Activated CD4-positive, alpha-beta T cell treated with anti-CD3 and anti-CD28 coated beads, Interleukin-2, Interleukin-4, amounts not matched to agents 100 ng/mL and 50 ng/mL, durations not matched to agents 16 hours and 8 hours (primary cell): ENCODE data around the gene FOXRED1.
"Not testable (repeated sequence)": the region's sequence is repeated elsewhere in the genome, so short reads cannot be mapped to it uniquely, and the experiment has no call there.

ENCODE experiments used
- DNase-seq: peaks from one replicate; pipeline ENCODE4 v3.0.0-alpha.2; 2020; ENCODE audit warnings: low spot score

Gene FOXRED1

DNA sequence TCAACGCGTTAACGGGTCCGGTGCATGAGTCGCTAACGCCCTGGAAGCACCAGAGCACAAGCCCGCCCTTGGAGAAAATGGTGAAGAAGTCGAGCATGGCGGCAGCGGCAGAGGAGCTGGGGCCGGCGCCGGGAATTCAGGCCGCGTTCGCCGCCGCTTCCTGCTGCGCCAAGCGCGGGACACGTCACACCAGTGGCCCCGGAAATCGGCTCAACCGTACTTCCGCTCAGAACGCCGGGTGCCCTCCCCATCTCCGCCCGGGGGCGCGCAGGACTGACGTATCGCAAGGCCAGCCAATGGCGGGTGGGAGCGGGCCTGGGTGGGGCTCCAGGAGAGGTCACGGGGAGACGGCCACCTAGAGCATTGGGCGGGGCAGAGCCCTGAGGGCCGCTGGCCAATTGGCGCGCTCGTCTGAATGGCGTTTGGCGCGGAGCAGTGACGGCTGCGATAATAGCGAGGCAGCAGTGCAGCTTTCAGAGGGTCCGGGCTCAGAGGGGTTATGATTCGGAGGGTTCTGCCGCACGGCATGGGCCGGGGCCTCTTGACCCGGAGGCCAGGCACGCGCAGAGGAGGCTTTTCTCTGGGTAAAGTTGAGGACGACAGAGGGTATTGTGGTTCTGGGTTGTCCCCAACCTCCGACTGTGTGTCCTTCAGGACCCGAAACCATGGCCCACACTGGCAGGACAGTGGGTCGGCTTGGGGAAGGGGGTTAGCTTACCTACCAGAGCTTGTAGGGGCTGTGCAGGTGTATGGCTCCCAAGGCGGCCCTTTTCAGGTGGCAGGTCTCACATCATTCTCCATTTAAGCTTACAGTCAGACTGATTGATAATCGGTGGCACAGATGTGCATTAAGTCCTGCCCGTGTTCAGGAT is at the start of gene FOXRED1, which contains the start of gene SRPRA:
FOXRED1 (plus strand) TSS at position 447 of the 872 bp plus-strand sequence; CDS start at position 500, 53 bp downstream.
SRPRA (minus strand) TSS at position 188 of the 872 bp plus-strand sequence; CDS start at position 97, 91 bp downstream.
- peak; percentile 100 for DNase-seq

DNA sequence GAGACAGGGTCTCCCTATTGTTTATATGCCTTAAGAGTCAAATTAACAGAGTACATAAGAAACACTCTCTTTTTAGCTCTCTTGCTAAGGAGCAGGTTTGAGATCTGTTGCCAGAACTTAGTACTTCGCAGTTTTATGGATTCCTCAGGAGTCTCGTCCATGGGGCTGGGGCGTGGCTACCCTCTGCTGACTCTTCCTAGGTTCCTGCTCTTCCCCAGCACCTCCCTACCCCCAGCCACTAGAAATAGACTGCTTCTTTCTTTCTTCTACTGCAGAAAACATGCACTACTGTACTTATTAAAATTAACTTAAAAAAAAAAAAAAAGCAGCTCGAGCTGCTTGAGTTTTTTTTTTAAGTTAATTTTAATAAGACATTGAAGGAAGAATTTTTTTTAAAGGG is 49.4 kb upstream of the FOXRED1 start:
- no peak for DNase-seq

DNA sequence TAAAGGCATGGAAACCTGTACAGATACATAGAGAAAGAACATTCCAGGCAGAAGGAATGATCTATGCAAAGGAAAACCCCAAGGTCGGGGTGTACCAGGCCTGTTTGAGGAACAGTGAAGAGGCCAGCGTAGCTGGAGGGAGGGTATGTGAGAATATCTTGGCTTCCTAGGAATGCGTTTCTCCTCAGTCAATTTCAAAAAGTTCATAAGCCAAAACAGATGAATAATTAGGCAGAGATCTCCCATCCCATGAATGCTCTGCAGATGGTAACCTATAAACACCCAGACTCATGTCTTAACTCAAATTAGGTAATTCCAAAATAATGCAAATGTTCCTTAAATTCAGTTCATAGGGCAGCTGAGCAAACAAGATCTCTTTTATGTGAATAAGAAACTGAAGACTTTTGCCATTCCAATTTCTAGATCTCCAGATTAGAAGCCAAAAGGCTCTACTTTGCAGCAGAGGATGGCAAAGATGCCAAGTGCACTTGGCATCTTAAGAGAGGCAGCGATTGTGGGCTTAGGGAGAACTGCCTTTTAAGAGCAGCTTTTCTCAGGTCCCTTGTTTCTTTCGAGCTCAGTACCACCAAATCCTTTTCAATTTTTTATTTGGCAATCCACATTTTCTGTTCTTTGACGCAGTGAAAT is 44.2 kb upstream of the FOXRED1 start:
- DNase-seq: no peak

DNA sequence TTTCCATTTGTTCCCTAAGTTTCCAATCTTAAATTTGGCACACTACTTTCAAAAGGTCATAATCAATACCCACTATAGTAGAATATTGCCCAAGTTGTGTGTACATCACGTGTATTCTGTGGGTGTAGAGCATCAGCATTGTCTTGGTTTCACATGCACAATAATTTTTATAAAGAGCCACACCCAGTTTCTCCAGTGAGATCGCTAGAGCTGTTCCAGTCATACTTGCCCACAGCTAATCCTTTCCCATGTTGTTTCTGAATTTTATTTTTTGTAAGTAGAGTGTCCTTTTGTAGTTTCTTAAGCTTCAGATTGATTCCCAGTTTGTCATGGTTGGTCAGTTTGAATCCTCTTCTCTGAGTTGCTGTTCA is 43.7 kb upstream of the FOXRED1 start:
- DNase-seq: no peak

DNA sequence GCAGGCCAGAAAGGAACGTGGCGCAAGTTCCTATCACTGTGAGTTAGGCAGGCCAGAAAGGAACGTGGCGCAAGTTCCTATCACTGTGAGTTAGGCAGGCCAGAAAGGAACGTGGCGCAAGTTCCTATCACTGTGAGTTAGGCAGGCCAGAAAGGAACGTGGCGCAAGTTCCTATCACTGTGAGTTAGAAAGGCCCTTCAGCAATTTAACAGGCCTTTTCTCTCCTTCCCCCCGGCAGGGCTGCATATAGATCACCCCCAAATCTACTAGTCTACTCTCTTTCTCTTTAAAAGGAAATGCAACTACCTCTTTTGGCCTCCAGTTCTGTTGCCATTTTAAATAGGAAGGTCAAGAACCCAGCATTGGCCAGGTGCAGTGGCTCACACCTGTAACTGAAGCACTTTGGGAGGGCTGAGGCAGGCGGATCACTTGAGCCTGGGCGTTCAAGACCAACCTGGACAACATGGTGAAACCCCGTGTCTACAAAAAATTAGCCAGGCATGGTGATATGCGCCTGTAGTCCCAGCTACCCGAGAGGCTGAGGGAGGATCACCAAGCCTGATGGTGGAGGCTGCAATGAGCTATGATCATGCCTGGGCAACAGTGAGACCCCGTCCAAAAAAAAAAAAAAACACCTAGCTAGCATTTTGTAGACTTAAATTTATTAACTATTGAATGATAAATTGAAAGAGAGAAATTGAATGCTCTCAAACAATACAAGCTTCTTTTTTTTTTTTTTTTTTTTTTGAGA is 42.4 kb upstream of the FOXRED1 start:
- no peak for DNase-seq

DNA sequence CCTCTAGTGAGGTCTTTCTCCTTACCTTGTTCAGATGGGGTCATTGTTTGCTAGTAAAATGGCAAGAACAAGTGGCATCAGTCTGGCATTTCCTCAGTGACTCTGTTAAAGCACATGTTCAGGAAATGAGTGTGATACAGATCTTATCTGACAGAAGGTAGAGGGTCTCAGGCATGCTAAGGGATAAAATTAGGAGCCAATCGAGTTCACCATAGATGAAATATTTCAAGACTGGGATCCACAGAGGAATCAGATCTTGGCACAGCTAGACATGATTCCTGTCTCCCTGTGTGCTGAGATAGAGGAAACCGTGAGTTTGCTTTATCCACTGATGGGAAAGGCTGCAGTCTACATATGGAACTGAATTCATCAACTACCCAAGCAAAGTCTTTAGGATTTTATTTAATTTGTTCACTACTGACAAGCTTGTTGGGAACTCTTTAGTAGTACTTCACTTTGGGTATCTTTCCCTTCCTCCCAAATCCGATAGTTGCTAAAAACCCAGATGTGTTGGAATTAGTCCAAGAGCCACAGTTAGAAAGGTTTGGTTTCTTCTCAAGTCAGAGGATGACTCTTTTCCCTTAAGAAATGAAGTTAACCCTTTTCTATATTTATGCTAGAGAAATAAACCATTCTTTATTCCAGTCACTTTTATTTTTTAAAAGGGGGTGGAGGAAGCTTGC is 39.0 kb upstream of the FOXRED1 start:
- no peak for DNase-seq

DNA sequence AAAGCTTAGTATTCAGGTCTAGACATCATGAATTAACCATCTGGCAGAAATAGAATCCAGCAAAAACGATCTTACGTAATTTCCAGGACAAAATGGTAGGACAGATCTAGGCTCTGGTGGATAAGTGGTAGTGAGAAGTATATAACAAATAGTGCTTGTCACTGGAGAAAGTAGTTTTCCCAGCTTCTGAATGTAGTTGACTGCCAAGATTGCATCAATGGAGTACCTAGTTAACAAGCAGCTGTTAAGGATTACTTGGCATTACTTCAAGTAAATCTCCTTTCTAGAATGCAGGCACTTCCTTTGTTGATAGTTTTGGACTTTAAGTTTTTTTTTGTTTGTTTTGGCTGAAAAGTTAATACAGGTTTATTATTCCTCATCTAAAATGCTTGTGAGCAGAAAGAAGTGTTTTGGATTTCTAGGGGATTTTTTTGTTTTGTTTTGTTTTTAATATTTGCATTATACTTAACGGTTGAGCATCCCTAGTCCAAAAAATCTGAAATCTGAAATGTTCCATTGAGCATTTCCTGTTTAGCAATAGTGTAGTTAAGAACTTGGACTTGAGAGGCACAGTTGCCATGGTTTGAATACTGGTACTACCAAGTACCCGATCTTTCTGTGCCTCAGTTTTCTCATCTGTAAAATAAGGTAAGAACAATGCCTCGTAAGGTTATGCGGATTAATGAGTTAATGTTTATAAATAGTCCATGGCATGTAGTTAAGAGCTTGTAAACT is 37.1 kb upstream of the FOXRED1 start:
- DNase-seq: no peak

DNA sequence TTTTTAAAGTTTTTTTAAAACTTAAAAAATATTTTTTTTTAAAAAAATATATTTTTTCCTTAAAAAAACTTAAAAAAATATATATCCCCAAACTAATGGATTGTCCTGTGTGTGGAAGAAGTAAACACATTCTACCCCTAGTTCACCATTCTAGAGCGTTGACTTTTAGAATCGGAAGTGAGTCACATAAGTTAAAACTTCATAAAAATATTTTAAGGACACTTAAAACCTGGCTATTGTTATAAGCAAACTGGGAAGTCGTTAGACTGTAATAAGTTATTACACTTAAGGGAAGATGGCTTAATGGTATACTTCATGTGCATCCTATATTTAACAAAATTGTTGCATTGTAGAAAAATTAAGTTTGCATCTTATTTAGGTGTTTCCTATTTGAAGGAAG is 36.3 kb upstream of the FOXRED1 start:
- no peak for DNase-seq

DNA sequence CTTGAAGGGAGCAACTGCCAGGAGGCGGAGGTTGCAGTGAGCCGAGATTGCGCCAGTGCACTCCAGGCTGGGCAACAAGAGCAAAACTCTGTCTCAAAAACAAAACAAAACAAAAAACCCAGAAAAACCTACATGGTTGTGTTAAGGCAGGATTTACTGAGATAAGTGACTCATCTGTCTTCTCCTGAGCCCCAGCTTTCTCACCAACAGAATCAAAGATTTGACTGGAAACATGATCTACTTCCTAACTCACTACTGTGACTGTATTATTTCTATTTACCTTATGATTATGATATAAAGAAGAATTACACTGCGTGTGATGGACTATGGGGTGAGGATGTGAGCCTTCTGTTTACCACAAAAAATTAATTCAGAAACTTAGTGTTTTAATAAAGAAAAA is 35.6 kb upstream of the FOXRED1 start:
- DNase-seq: no peak

DNA sequence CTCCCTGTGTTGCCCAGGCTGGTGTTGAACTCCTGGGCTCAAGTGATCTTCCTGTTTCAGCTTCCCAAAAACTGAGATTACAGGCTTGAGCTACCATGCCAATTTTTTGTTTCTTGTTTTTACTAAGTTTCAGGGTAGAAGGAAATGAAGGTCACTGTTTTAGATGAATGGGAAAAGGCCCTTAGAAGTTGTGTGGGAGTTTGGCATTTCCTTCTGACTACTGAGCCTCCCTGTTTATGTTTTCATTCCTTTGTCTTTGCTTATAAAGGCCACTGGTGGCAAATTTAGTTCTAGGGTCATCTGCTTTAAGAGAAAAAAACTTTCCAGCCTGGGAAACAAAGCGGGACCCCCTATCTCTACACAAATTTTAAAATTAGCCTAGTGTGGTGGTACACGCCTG is 22.3 kb upstream of the FOXRED1 start:
- no peak for DNase-seq

DNA sequence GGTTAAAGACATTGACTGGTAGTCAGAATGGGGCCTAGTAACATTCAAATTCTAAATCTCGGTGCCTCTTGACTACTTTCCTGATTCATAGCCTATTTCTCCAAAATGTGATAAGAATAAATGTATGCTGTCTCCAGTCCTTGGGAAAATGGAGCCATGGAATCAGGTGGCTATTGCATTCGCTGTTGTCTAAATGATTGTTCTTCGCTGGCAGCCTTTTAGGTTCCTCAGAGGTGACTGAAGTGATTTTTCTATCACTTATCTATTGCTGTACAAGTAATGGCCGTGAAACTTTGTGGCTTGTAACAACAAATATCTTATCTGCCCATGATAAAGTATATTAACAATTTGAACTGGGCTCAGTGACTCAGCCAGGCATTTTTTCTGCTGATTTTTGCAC is 15.7 kb upstream of the FOXRED1 start:
- DNase-seq: no peak

DNA sequence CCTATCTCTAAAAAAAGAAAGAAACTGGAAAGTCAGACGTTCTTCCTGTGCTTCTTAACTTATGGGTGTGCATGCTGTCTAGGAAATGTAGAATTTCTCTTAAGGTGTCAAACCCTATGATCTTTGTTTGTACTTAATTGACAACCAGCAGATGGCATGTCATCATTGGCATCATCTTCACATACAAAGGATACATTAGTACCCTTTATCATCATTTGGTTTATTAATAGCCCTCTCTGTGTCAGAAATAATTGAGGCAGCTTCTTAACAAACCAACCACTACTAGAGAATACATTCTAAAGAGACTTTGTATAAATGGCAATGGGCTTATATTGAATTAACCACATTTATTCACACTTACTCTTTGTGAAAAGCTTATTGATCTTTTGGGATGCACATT is 14.1 kb upstream of the FOXRED1 start:
- DNase-seq: no peak

DNA sequence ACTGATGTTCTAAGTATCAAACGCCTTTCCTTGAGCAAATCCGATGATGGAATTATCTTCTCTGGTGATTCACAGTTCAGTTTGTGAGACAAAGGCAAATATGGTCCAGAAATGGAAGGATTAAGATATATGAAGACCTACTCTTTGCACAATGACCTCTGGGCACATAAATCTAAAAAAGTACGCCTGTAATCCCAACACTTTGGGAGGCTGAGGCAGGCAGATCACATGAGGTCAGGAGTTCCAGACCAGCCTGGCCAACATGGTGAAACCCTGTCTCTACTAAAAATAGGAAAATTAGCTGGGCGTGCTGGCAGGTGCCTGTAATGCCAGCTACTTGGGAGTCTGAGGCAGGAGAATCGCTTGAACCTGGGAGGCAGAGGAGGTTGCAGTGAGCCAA is 13.4 kb upstream of the FOXRED1 start:
- DNase-seq: not testable (repeated sequence)

DNA sequence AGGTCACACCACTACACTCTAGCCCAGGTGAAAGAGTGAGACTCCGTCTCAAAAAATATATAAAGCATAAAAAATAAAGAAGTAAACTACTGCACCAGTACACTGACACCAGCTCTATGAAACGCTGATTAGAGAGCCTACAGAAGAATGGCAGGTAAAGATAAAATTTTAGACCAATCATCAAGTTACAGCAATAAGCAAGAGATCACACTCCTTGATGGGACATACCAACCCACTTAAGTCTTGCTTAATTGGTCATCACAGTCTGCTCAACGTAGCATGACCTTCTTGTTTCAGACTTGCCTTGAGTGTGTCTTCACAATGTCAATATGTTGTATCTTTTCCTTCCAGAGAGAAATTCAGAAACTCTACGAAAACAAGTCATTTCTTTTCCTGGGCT is 12.7 kb upstream of the FOXRED1 start:
- DNase-seq: no peak

DNA sequence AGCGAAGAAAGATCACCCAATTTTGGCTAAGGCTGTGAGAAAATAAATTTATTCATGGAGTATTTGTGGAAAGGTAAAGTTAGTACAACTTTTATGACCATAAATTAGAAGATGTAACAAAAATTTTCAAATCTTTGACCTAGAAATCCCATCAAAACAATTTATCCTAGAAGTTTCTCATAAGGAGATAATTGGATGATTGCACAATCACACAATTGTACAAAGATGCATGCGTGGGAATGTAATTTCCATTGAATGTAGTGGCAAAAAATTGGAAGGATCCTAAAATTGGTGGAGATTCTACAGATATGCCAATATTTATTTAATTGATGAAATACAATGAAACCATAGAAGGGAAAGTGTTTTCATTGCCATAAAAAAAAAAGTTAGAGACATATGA is 11.8 kb upstream of the FOXRED1 start:
- DNase-seq: no peak

DNA sequence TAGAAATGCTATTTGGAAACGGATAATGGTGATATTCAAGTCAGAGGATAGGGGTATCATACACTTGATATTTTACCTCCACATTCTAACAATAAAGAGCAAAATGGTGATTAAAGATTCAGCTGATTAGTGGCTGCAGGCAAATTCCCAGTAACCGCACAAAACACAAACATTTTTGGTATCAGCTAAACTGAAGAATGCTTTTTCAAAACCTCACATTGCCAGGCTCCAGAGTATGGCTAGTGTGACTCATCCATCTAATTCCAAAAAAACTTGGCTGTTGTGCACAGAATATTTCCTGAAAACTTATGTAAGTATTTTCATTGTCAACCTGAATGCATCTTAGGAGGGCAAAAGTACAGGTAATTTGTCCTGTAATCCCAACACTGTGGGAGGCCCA is 11.2 kb upstream of the FOXRED1 start:
- no peak for DNase-seq

DNA sequence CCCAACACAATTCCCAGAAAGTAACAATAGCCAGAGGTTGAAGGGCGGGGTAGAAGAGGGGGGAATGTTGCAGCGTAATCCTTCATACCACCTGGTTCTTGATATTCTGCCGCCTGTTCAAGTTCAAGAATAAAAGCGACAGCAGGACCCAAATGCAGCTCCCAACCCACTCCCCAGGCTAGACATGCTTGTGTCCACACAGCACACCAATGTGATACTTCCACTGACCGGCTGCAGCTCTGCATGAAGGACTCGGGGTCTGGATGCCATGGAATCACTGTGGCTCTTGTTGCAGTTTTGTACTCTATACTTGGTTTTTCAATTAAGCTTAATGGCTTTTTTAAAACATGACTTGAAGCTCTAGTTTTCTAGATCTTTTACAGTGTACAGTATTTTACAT is 6.7 kb upstream of the FOXRED1 start:
- DNase-seq: no peak

DNA sequence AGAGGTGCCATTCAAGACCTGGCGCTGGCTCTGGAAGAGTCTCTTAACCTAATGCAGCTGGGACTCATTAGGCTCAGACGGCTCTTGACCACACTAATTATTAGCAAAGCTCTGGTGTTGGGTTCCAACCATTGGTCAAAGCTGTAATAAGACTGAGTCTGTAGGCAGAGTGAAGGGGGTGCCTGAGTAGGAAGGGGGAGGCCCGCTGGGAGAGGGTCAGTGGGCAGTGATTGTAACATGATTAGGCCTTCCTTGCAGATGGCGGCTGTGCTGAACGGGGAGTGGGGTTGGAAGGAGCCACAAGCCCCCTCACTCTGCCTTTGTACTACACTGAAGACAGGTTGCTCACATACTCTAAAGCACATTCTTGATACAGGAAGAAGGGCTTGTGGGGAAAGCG is 5.5 kb upstream of the FOXRED1 start:
- no peak for DNase-seq

DNA sequence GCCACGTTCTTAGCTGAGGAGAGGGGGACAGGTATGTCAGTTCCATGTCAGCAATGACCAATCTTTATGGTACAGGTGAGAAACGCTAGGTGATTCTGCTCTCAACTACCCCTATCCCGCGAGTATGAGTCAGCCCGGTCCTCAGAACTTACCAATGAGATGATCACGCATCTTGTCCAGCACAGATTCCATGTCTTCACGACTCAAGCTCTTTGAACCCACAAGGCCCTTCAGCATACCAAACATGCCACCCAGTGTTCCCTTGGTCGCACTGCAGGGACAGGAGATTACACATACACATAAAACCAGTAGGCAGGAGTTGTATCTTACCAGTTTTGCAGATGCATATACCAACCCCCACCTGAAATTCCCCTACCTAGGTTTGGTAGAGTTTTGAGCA is 3.1 kb upstream of the FOXRED1 start:
- DNase-seq: no peak

DNA sequence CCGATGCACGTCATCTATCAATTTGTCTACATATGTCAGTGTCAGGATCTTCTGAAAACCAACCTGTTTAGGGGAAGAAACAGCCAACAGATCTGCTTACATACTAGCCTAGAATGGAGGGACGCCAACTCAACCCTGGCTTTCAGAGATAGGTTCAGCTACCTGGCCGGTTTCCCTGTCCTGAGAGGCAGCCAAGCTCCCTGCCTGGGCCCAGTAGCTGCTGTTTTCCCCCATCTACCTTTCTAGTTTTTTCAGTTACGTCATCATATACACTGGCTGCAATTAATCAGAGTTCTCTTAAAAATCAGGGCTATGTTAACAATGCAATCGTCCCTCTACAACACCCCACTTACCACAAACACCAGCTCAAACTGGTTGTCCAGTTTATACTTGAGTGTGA is 1.3 kb upstream of the FOXRED1 start:
- no peak for DNase-seq

DNA sequence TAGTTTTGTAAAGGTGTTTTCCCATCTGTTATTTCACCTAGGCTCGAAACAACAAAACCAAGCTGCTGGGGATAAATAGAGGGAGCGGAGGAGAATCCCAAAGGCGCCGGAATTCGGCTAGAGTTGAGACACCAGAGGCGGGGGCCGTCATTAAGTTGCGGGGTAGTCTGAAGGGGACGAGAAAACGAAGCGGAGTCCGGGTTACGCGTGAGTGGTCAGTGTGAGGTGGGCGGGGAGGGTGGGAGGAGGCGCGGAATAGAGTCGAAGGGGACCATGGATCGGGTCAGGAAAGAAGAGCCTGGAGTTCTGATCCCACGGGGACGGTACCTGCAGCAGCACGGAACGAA is 620 bp upstream of the FOXRED1 start:
- DNase-seq: no peak

DNA sequence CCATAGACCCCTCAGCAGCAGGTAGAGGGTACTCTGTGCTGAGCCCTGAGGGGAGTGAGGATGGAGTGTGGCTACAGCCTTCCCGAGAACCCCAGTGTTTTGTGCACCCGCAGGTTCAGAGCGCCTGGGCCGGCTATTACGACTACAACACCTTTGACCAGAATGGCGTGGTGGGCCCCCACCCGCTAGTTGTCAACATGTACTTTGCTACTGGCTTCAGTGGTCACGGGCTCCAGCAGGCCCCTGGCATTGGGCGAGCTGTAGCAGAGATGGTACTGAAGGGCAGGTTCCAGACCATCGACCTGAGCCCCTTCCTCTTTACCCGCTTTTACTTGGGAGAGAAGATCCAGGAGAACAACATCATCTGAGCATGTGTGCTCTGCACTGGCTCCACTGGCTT is 8.4 kb downstream of the FOXRED1 start:
- DNase-seq: no peak
